GM10847 (cell line): ENCODE data around the gene ADAMTS6.

Experiments used
- POLR2A ChIP-seq: IDR thresholded peaks from 2 replicates; pipeline ENCODE4 v1.6.1; 2011; ENCODE audit not compliant: insufficient read length; ENCODE audit errors: extremely low read depth

Gene ADAMTS6

DNA sequence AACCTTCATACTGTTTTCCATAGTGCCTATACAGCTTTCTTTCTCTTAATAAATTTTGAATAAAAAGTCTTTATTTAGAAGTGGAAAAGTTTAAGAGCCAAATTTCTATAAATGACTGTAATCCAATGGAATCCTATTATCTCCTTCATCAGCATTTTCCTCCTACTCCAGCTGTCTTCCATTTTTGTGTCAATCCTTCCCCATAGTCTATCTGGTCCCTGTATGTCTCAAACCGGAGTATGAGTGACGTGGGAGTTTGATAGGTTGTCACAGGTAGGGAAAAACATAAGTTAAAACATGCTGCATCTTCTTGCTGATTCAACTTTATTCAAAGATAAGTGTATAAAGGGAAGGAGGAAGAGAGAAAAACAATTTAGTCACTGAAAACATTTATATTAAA, 70.4 kb downstream of the ADAMTS6 start:
- no peak for TF ChIP-seq POLR2A

DNA sequence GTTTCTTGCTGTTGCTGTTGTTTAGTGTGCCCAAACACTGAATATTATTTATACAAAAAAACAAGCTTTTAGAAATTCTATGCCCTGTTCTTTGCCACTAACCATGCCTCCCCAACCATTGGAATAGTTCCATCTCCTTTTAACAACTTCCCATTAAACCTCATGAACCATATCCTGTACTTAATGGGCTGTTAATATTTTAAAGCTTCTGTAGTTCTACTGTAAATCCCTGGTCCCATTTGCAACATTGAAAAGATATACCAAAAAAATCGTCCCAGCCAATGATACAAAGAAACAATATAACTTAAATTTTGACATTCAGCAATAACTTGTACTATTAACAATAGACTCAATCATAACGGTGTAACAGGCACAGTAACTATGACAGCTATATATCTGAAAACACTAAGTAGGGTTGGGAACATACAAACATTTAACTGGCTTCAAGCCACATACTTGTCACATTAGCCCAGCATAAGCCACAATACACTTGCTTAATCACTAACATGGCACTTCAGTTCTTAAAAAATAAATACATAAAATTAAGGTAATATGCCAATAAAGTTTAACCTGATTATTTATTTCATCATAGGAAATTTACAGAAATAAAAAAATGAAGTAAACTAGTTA, 86.1 kb downstream of the ADAMTS6 start:
- TF ChIP-seq POLR2A, result no peak

DNA sequence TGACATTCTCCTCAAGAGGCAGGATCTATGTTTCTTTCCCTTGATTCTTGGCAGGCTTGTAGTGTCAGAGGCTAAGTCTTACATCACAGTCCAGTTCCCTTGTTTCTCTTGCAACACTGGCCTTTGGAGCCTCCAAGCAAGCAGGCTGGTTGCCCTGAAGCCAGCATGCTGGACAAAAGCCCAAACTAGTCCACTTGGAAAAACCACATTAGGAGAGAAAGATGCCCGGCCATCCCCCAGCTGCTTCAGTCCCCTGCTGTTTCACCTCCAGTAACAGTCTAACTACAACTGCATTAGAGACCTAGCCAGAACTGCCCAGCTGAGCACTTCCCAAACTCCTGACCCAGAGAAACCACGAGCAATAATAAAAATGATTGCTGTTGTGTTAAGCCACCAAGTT, 87.6 kb downstream of the ADAMTS6 start:
- TF ChIP-seq POLR2A, result no peak

DNA sequence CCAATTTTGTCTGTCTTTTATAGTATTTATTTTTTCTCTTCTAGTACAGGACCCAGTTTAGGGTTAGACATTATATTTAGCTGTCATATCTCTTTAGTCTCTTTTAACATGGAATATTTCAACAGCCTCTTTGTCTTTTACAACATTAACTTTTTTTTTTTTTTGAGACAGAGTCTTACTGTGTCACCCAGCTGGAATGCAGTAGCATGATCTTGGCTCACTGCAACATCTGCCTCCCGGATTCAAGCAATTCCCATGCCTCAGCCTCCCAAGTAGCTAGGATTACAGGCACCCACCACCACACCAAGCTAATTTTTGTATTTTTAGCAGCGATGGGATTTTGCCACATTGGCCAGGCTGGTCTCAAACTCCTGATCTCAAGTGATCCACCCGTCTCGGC, 90.1 kb downstream of the ADAMTS6 start:
- no peak for TF ChIP-seq POLR2A

DNA sequence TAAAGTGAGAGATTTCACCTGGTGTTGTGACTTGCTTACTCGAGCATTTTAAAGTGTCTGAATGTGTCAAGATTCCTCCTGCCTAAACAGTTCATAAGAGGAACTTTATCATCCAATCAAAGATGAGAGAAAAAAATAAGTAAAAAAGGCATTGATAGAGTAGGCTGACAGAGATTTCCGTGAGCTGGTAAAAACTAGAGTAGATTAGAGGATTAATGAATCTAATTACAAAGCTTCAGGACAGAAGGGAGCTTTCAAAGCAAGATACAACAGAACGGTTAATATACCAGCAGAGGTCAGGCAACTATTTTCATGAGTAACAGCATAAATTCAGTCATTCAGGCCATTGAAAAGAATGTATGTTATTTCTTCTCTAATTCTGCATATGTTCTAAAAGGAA, 91.5 kb downstream of the ADAMTS6 start:
- TF ChIP-seq POLR2A, result no peak

DNA sequence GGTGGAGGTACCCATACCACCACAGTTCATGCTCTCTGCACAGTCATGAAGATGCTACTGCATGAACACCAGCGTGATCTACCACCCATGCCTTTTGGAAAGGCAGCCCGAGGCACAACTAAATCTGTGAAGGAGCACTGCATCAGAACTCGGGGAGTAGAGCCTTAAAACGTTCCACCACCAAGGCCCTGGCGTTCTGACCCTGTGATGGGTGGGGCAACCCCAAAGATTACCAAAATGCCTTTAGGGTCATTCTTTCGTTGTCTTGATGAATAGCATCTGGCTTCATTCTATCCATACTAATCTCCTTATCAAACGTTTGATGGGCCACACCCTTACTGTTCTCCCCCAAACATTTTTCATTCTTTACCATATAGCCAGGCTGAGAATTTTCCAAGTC, 97.9 kb downstream of the ADAMTS6 start:
- TF ChIP-seq POLR2A, result no peak

DNA sequence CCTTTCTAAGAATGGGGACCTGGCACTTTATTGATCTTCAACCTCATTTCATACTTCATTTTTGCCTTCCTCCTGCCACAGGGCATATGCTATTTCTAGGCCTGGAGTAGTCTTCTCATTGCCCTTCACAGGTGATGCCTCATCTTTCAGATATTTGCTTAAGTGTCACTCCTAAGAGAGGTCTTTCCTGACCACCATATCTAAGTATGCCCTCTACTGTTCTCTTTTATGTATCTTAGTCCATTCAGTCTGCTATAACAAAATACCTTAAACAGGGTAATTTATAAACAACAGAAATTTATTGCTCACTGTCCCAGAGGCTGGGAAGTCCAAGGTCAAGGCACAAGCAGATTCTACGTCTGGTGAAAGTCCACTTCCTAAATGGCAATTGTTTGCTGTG, 99.1 kb downstream of the ADAMTS6 start:
- no peak for TF ChIP-seq POLR2A

DNA sequence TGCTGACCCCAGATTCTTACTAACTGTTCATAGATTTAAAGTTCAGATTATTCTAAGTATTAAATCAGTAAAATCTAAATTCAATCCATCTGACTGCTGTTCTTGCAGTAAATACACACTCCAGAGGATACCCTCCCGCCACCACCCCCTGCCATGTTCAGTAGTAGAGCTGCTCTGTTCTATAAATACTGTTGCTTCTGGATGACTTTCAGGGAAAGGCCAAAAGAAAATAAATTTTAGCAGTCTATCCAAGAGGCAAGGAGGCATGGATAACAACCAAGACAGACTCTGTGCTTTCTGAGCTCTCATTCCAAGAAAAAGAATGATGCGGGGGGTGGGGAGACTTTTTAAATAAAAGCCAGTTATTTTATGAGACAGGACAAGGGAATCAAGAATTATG, 115.1 kb downstream of the ADAMTS6 start:
- TF ChIP-seq POLR2A, result no peak

DNA sequence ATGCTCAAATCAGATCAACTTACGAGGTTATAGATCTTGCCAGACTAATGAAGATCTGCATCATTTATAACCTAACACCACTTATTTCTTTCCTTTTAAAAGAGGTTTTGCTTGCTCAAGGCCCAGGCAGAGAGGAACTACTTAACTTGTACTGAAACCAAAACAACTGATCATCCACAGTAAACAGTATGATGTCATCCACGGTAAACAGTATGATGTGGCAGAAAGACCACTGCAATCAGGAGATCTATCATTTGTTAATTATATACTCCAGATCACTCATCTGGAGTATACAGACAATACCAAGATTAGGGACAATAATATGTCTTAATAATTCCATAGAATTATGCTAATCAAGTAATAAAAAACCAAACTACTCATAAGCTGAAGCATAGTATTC, 116.8 kb downstream of the ADAMTS6 start:
- no peak for TF ChIP-seq POLR2A

DNA sequence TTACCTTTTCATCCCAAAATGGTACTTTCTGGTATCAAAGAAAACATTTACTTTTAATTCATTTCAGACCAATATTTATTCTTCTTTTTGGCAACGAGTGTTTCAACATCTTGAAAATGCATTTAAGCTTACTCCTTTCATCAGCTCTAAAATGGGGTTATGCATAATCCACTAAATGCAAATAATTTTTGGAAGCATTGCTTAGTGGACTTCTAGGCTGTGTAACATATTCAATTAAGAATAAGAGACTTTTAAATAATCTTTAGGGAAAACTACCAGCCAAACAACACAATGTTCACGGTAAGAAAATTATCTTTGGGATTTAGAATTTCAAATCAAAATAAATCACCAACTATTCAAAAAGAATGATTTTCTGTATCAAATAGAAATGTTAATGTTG, 118.2 kb downstream of the ADAMTS6 start:
- no peak for TF ChIP-seq POLR2A

DNA sequence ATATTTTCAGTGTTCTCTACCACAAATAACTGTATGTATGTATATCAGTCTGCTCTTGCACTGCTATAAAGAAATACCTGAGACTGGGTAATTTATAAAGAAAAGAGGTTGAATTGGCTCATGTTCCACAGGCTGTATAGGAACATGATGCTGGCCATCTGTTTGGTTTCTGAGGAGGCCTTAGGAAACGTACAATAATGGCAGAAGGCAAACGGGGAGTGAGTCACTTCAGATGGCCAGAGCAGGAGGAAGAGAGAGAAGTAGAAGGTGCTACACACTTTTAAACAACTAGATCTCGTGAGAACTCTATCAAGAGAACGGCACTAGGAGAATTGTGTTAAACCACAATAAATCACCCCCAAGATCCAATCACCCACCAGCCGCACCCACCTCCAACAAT, 121.7 kb downstream of the ADAMTS6 start:
- no peak for TF ChIP-seq POLR2A

DNA sequence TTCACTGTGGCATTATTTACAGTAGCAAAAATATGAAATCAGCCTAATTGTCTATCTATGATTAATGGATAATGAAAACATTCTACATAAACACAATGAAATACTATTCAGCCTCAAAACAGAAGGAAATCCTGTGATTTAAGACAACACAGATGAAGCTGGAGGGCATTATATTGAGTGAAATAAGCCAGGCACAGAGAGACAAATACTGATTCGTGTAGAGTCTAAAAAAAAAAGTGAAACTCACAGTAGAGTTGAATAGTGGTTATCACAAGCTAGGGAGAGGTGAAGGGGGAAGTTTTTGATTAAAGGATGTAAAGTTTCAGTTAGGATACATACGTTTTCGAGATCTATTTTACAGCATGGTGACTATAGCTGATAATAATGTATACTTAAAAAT, 122.2 kb downstream of the ADAMTS6 start:
- TF ChIP-seq POLR2A, result no peak

DNA sequence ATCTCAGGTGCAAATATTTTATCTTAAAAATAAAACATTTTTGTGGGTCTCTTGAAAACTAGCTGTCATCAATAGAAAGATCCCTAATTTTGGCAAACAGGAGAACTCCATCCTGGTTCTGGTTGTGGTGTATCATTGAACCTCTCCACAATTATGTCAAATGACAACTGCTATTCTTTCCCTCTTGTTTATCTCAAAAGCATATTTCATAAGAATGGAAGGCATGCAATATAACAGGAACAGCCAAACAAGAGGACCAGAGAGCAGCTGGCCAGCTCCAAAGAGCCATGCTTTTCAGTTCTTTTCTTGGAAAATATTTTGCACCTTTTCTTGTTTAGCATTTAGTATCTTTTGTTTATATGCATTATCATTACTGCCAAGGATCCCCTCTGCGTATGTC, 125.4 kb downstream of the ADAMTS6 start:
- no peak for TF ChIP-seq POLR2A

DNA sequence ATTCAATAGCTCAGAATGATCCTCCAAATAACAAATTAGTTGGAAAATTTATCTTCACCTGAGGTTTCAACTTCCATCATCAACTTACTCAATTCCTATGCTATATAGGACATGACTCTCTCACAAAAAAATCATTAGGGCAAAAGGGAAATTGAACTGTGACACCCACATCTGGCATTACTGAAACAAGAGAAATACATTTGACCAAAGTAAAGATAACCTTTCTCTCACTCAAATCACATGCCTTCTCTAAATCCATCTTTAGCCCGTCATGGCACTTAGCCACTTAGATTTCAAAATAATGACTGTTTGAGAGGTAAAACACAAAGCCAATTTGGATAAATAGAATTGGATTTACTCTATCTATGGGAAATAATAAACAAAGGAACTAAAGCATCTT, 126.4 kb downstream of the ADAMTS6 start:
- no peak for TF ChIP-seq POLR2A

DNA sequence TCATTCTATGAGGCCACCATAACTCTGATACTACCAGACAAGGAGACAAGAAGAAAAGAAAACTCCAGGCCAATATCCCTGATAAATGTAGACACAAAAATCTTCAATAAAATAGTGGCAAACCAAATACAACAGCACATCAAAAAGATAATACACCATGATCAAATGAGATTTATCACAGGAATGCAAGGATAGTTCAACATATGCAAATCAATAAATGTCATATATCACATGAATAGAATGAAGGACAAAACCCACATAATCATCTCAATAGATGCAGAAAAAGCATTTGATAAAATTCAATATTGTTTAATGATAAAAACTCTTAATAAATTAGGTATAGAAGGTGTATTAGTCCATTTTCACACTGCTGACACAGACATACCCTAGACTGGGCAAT, 139.9 kb downstream of the ADAMTS6 start:
- no peak for TF ChIP-seq POLR2A

DNA sequence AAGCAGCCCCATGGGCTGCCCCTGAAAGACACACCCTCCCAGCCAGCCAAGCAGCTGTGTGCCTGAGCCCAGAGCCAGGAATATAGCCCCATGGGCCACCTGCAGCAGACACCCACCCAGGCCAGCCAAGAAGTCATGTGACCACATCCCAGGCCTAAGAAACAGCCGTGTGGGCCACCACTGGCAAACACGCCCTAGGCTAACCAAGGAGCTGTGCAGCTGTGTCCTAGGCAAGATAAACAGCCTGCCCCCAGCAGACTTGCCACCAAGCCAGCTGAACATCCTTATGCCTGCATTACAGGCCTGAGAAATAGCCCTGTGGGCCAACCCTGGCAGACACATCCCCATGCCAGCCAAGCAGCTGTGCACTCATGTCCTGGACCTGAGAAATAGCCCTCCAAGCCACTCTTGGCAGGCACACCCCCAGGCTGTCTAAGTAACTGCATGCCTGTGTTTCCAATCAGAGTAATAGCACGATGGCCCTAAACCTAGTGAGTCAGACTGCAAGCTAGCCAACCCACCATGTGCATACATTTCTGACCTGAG, 143.0 kb downstream of the ADAMTS6 start:
- TF ChIP-seq POLR2A, result no peak

DNA sequence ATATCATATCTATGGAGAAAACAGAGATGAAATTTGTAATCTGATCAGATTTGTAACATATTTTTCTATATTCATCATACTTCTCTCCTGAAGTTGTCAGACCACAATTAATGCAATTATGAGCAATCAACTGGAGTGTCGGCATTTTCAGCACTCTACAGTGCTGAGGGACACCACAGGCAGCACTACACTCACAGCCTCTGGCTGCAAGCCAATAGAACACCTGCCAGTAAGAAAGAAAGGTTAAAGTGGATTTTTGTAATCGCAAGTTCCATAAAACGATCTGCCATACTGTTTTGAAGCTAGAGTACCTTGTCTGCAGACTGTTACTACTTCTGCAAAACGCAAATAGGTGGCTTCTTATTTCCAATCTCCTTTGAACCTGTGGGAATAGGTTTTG, 147.6 kb downstream of the ADAMTS6 start:
- no peak for TF ChIP-seq POLR2A
